Measurements from ENCODE around the gene AP2A2.

Gene AP2A2

GRCh38 chr11:899724-900123 is 25.9 kb upstream of the AP2A2 start:
- DNase-seq: no peak

- DNase-seq: no peak
These were observed 25.1 kb upstream of the AP2A2 start for GRCh38 chr11:900545-900944.

GRCh38 chr11:901452-902061 is 24.1 kb upstream of the AP2A2 start:
- DNase-seq: no peak

GRCh38 chr11:904380-904779 is 21.3 kb upstream of the AP2A2 start:
- no peak for DNase-seq

- no peak for DNase-seq
These were observed 19.7 kb upstream of the AP2A2 start for GRCh38 chr11:905952-906351.

GRCh38 chr11:907668-908067 is 18.0 kb upstream of the AP2A2 start:
- DNase-seq: no peak

- DNase-seq: no peak
These were observed 17.4 kb upstream of the AP2A2 start for GRCh38 chr11:908273-908672.

- DNase-seq: no peak
These were observed 16.3 kb upstream of the AP2A2 start for GRCh38 chr11:909406-909805.

- DNase-seq: no peak
These were observed 15.6 kb upstream of the AP2A2 start for GRCh38 chr11:910044-910588.

- peak; percentile 71 to 78 for DNase-seq
These were observed 15.1 kb upstream of the AP2A2 start, which contains the start of gene CHID1 for GRCh38 chr11:910589-911030. TSS of gene CHID1 (minus strand) at chr11:910810. CDS start at chr11:904816, 5,994 bp downstream.

GRCh38 chr11:911031-911889 is 14.4 kb upstream of the AP2A2 start:
- DNase-seq: peak; percentile 50 to 57

GRCh38 chr11:911890-912219 is 13.8 kb upstream of the AP2A2 start:
- DNase-seq: no peak

- no peak for DNase-seq
These were observed 13.4 kb upstream of the AP2A2 start for GRCh38 chr11:912266-912665.

- DNase-seq: no peak
These were observed 12.6 kb upstream of the AP2A2 start for GRCh38 chr11:913043-913442.

- DNase-seq: no peak
These were observed 11.5 kb upstream of the AP2A2 start for GRCh38 chr11:914204-914603.

GRCh38 chr11:914747-915501 is 10.7 kb upstream of the AP2A2 start:
- DNase-seq: no peak

- DNase-seq: no peak
These were observed 8.2 kb upstream of the AP2A2 start for GRCh38 chr11:917426-917825.

GRCh38 chr11:921921-922678 is 3.6 kb upstream of the AP2A2 start:
- DNase-seq: no peak

- DNase-seq: no peak
These were observed 1.8 kb upstream of the AP2A2 start for GRCh38 chr11:923691-924405.

- no peak for DNase-seq
These were observed 1.1 kb upstream of the AP2A2 start for GRCh38 chr11:924406-925157.

GRCh38 chr11:925158-925495 is 543 bp upstream of the AP2A2 start:
- DNase-seq: no peak

All from inflammatory macrophage treated with lipopolysaccharide for 1 hour (primary cell).